C1 segment of cervical spinal cord (tissue), 14 donors: ENCODE measurements around the gene ANKRD6.
A peak's percentile ranks its signal among the peaks of the same experiment; 100 is the strongest.
"Not testable (repeated sequence)": the region's sequence is repeated elsewhere in the genome, so short reads cannot be mapped to it uniquely, and the experiment has no call there.

ENCODE experiments used
- DNase-seq, 14 donors: peaks; one replicate each; lab custom pipeline; 2025; lab: John Stamatoyannopoulos, UW

ANKRD6 gene

GRCh38 chr6:89596056-89596455 is 163.1 kb downstream of the ANKRD6 start:
- no peak for DNase-seq

GRCh38 chr6:89596484-89596883 is 163.5 kb downstream of the ANKRD6 start:
- no peak for DNase-seq

GRCh38 chr6:89597372-89597771 is 164.4 kb downstream of the ANKRD6 start:
- no peak for DNase-seq

GRCh38 chr6:89597988-89598387 is 165.0 kb downstream of the ANKRD6 start:
- DNase-seq, result peak in 1 of 14 donors; percentile 18

- peak in 1 of 14 donors; percentile 4 for DNase-seq
Measured at GRCh38 chr6:89599727-89600126, 166.8 kb downstream of the ANKRD6 start.

- no peak for DNase-seq
Measured at GRCh38 chr6:89602166-89602565, 169.2 kb downstream of the ANKRD6 start.

- no peak for DNase-seq
Measured at GRCh38 chr6:89604653-89605052, 171.7 kb downstream of the ANKRD6 start.

GRCh38 chr6:89605861-89606260 is 172.9 kb downstream of the ANKRD6 start:
- peak in 2 of 14 donors; percentile 5 to 83 for DNase-seq

- peak in 3 of 14 donors; percentile 8 to 29 (median 13) for DNase-seq
Measured at GRCh38 chr6:89610149-89610642, 177.2 kb downstream of the ANKRD6 start.

- no peak for DNase-seq
Measured at GRCh38 chr6:89611666-89612065, 178.7 kb downstream of the ANKRD6 start.

GRCh38 chr6:89612121-89612520 is 179.2 kb downstream of the ANKRD6 start:
- no peak for DNase-seq

- DNase-seq, result no peak
Measured at GRCh38 chr6:89613790-89614189, 180.8 kb downstream of the ANKRD6 start.

- DNase-seq, result no peak
Measured at GRCh38 chr6:89615882-89616281, 182.9 kb downstream of the ANKRD6 start.

- DNase-seq, result no peak
Measured at GRCh38 chr6:89616531-89616930, 183.6 kb downstream of the ANKRD6 start.

GRCh38 chr6:89618026-89618425 is 185.1 kb downstream of the ANKRD6 start:
- DNase-seq, result no peak

- no peak for DNase-seq
Measured at GRCh38 chr6:89619567-89619966, 186.6 kb downstream of the ANKRD6 start.

- DNase-seq, result no peak
Measured at GRCh38 chr6:89623749-89624148, 190.8 kb downstream of the ANKRD6 start.

GRCh38 chr6:89630488-89630887 is 197.5 kb downstream of the ANKRD6 start:
- DNase-seq, result peak in 1 of 14 donors; percentile 80

- DNase-seq, result not testable (repeated sequence)
Measured at GRCh38 chr6:89636412-89636811, 203.5 kb downstream of the ANKRD6 start.

- no peak for DNase-seq
Measured at GRCh38 chr6:89637960-89638319, 205.0 kb downstream of the ANKRD6 start.

GRCh38 chr6:89638320-89639195 is 205.6 kb downstream of the ANKRD6 start, which contains the start of gene LYRM2:
LYRM2 (minus strand) TSS chr6:89638747; CDS start chr6:89638716, 31 bp downstream.
- DNase-seq, result peak; percentile 77 to 99 (median 96)

GRCh38 chr6:89640804-89641203 is 207.9 kb downstream of the ANKRD6 start:
- DNase-seq, result no peak

- not testable (repeated sequence) for DNase-seq
Measured at GRCh38 chr6:89641581-89641980, 208.6 kb downstream of the ANKRD6 start.
